HG03097 (cell line): ENCODE results near the gene GNAI2.

ENCODE experiments used
- ATAC-seq: cut with Tn5 transposase; IDR thresholded peaks from one replicate; pipeline ENCODE4 v1.9.1; 2021; ENCODE audit not compliant: unreplicated experiment, low FRiP score

Gene GNAI2

GRCh38 chr3:50235716-50236483 lies at the start of gene GNAI2:
Gene GNAI2 (plus strand): TSS chr3:50236204. CDS start chr3:50236336, 132 bp downstream.
- peak; percentile 92 for ATAC-seq

GRCh38 chr3:50187750-50188149 lies 48.3 kb upstream of the GNAI2 start:
- no peak for ATAC-seq

- no peak for ATAC-seq
Measured at GRCh38 chr3:50189274-50189673, 46.7 kb upstream of the GNAI2 start.

GRCh38 chr3:50189989-50190388 lies 46.0 kb upstream of the GNAI2 start:
- no peak for ATAC-seq

- ATAC-seq = no peak
Measured at GRCh38 chr3:50190936-50191660, 44.9 kb upstream of the GNAI2 start, which contains the start of gene GNAT1. Gene GNAT1 (plus strand): TSS chr3:50191610. CDS start chr3:50191726, 116 bp downstream.

- ATAC-seq = no peak
Measured at GRCh38 chr3:50192124-50192523, 43.9 kb upstream of the GNAI2 start.

GRCh38 chr3:50192689-50193141 lies 43.3 kb upstream of the GNAI2 start:
- no peak for ATAC-seq

- ATAC-seq = no peak
Measured at GRCh38 chr3:50193286-50193685, 42.7 kb upstream of the GNAI2 start.

GRCh38 chr3:50193746-50194127 lies 42.3 kb upstream of the GNAI2 start:
- no peak for ATAC-seq

GRCh38 chr3:50194128-50194902 lies 41.7 kb upstream of the GNAI2 start:
- no peak for ATAC-seq

GRCh38 chr3:50194903-50195500 lies 41.0 kb upstream of the GNAI2 start:
- no peak for ATAC-seq

GRCh38 chr3:50195501-50196252 lies 40.3 kb upstream of the GNAI2 start:
- ATAC-seq = no peak

GRCh38 chr3:50196253-50196801 lies 39.7 kb upstream of the GNAI2 start:
- no peak for ATAC-seq

GRCh38 chr3:50201573-50202315 lies 34.3 kb upstream of the GNAI2 start:
- no peak for ATAC-seq

GRCh38 chr3:50202353-50203112 lies 33.5 kb upstream of the GNAI2 start:
- ATAC-seq = no peak

- no peak for ATAC-seq
Measured at GRCh38 chr3:50203113-50203808, 32.7 kb upstream of the GNAI2 start.
